WTC11 (cell line): ENCODE results near the gene GBF1. TPM values are rescaled to one million over a fixed set of nuclear protein-coding genes. Genes with fewer than 3 reads are reported as not detected.

ENCODE experiments used
- ATAC-seq: fragments of 200-7000 bp; cut with Tn5 transposase; 2 replicates; pipeline ENCODE4 v1.10.0; 2021; ENCODE audit warnings: mild to moderate bottlenecking, moderate library complexity
- CTCF ChIA-PET: fragments of 300-600 bp; sonication (Branson Sonifier 250); formaldehyde crosslinking; loops from one replicate; lab custom pipeline; 2021; ENCODE audit warnings: antibody characterized with exemption; lab: Charles Lee
- POLR2A ChIA-PET: fragments of 350-600 bp; sonication (Branson Sonifier 250); formaldehyde crosslinking; loops from one replicate; lab custom pipeline; 2021; ENCODE audit warnings: antibody characterized with exemption; lab: Charles Lee
- DNase-seq: peaks from one replicate; pipeline ENCODE4 v3.0.0; 2021; ENCODE audit warnings: low spot score
- H3K27ac Mint-ChIP-seq: 2 replicates; pipeline ENCODE4 v1.8.0; 2021; ENCODE audit warnings: mixed read lengths
- H3K27me3 Mint-ChIP-seq: 2 replicates; pipeline ENCODE4 v1.8.0; 2021; ENCODE audit warnings: low read depth, mild to moderate bottlenecking, moderate library complexity, mixed read lengths
- H3K36me3 Mint-ChIP-seq: 2 replicates; pipeline ENCODE4 v1.8.0; 2021; ENCODE audit warnings: mixed read lengths
- H3K4me1 Mint-ChIP-seq: 2 replicates; pipeline ENCODE4 v1.8.0; 2022; ENCODE audit warnings: mixed read lengths
- H3K4me3 Mint-ChIP-seq: 2 replicates; pipeline ENCODE4 v1.8.0; 2021; ENCODE audit warnings: mild to moderate bottlenecking, moderate library complexity, mixed read lengths
- H3K9me3 Mint-ChIP-seq: 2 replicates; pipeline ENCODE4 v1.8.0; 2021; ENCODE audit warnings: mixed read lengths
- GRHL2 ChIP-seq: fragments of 250-450 bp; sonication (Bioruptor Pico); IDR thresholded peaks from 2 replicates; pipeline ENCODE4 v1.8.0; 2022; ENCODE audit warnings: mild to moderate bottlenecking, moderate library complexity; ENCODE audit not compliant: insufficient replicate concordance, severe bottlenecking
- HMGA2 ChIP-seq: fragments of 250-450 bp; sonication (Bioruptor Pico); IDR thresholded peaks from 2 replicates; pipeline ENCODE4 v1.4.0; 2021; ENCODE audit warnings: mild to moderate bottlenecking, moderate library complexity
- IRF1 ChIP-seq: sonication (generic); formaldehyde crosslinking; IDR thresholded peaks from 2 replicates; pipeline ENCODE4 v1.8.0; 2023; ENCODE audit warnings: missing genetic modification reagents
- JAZF1 ChIP-seq: fragments of 250-450 bp; sonication (Bioruptor Pico); IDR thresholded peaks from 2 replicates; pipeline ENCODE4 v1.9.0; 2021; ENCODE audit warnings: moderate library complexity, mild to moderate bottlenecking, inconsistent platforms
- JUN ChIP-seq: sonication (generic); formaldehyde crosslinking; IDR thresholded peaks from 2 replicates; pipeline ENCODE4 v1.8.0; 2023; ENCODE audit warnings: mild to moderate bottlenecking, missing genetic modification reagents
- KAT7 ChIP-seq: sonication (generic); formaldehyde crosslinking; IDR thresholded peaks from 2 replicates; pipeline ENCODE4 v1.8.1; 2023; ENCODE audit warnings: missing genetic modification reagents, mild to moderate bottlenecking, borderline replicate concordance
- MYBL2 ChIP-seq: sonication (generic); formaldehyde crosslinking; IDR thresholded peaks from 2 replicates; pipeline ENCODE4 v1.8.1; 2023; ENCODE audit warnings: mild to moderate bottlenecking, moderate library complexity, missing genetic modification reagents
- NR2C2 ChIP-seq: sonication (generic); formaldehyde crosslinking; IDR thresholded peaks from 2 replicates; pipeline ENCODE4 v1.8.0; 2022; ENCODE audit warnings: mild to moderate bottlenecking, missing genetic modification reagents
- NR3C1 ChIP-seq: sonication (generic); formaldehyde crosslinking; conservative IDR thresholded peaks from 2 replicates; pipeline ENCODE4 v1.8.1; 2023; ENCODE audit warnings: low read depth, mild to moderate bottlenecking, missing genetic modification reagents
- PREB ChIP-seq: sonication (generic); formaldehyde crosslinking; IDR thresholded peaks from 2 replicates; pipeline ENCODE4 v1.8.1; 2022; ENCODE audit warnings: mild to moderate bottlenecking, missing genetic modification reagents, moderate library complexity, borderline replicate concordance
- RORB ChIP-seq: fragments of 250-450 bp; sonication (Bioruptor Pico); IDR thresholded peaks from 2 replicates; pipeline ENCODE4 v1.9.0; 2021; ENCODE audit warnings: mild to moderate bottlenecking
- STAT6 ChIP-seq: sonication (generic); formaldehyde crosslinking; conservative IDR thresholded peaks from 2 replicates; pipeline ENCODE4 v1.8.1; 2023; ENCODE audit warnings: mild to moderate bottlenecking, low read depth, missing genetic modification reagents, moderate library complexity
- TP53 ChIP-seq: sonication (generic); formaldehyde crosslinking; IDR thresholded peaks from 2 replicates; pipeline ENCODE4 v1.8.1; 2023; ENCODE audit warnings: mild to moderate bottlenecking, missing genetic modification reagents
- ZBTB43 ChIP-seq: sonication (generic); formaldehyde crosslinking; IDR thresholded peaks from 2 replicates; pipeline ENCODE4 v1.8.1; 2023; ENCODE audit warnings: mild to moderate bottlenecking, missing genetic modification reagents
- ZNF232 ChIP-seq: sonication (generic); formaldehyde crosslinking; IDR thresholded peaks from 2 replicates; pipeline ENCODE4 v1.8.0; 2022; ENCODE audit warnings: mild to moderate bottlenecking, missing genetic modification reagents
- ZNF317 ChIP-seq: sonication (generic); formaldehyde crosslinking; IDR thresholded peaks from 2 replicates; pipeline ENCODE4 v1.8.1; 2023; ENCODE audit warnings: low read depth, mild to moderate bottlenecking, moderate library complexity, missing genetic modification reagents, borderline replicate concordance
- ZNF532 ChIP-seq: fragments of 250-450 bp; sonication (Bioruptor Pico); IDR thresholded peaks from 2 replicates; pipeline ENCODE4 v1.9.0; 2021; ENCODE audit warnings: mild to moderate bottlenecking, borderline replicate concordance
- total RNA-seq: library from RNA; stranded (reverse); gene quantifications from 3 replicates; pipeline ENCODE4 v1.2.3, GENCODE V29; 2021

The GBF1 gene
- total RNA-seq, 1 experiment from 2014 or later = 32.4 TPM

GRCh38 chr10:102285133-102285532 lies 39.8 kb downstream of the GBF1 start:
- Mint-ChIP-seq H3K9me3 (no peaks in the 10 kb centered on the region), H3K36me3 (no peaks in the 10 kb centered on the region), H3K4me1 (no peaks in the 10 kb centered on the region), H3K27ac (no peak overlapping the region), H3K4me3 (no peak overlapping the region), H3K27me3 (no peaks in the 10 kb centered on the region)
- TF ChIP-seq HMGA2 (CRISPR knock-in tag) (no peak), KAT7 (CRISPR knock-in tag) (no peak), NR3C1 (CRISPR knock-in tag) (no peak), JUN (CRISPR knock-in tag) (no peak), NR2C2 (no peak), RORB (CRISPR knock-in tag) (no peak), JAZF1 (CRISPR knock-in tag) (no peak), TP53 (CRISPR knock-in tag) (no peak), IRF1 (no peak), ZNF317 (CRISPR knock-in tag) (no peak), ZNF532 (CRISPR knock-in tag) (no peak), ZNF232 (CRISPR knock-in tag) (no peak), STAT6 (CRISPR knock-in tag) (no peak), ZBTB43 (no peak), MYBL2 (CRISPR knock-in tag) (no peak)
- ChIA-PET POLR2A (no interaction called here), CTCF (interaction anchor here (0.9 kb wide), 1 partner anchor 299 kb away, joined by 3 read pairs; no protein-coding TSS in a partner anchor)
- no peak for ATAC-seq
- no peak for DNase-seq

GRCh38 chr10:102286216-102286615 lies 40.9 kb downstream of the GBF1 start:
- no peak for DNase-seq
- no peaks in the 10 kb centered on the region for H3K4me1 Mint-ChIP-seq
- H3K36me3 Mint-ChIP-seq = no peaks in the 10 kb centered on the region
- no peak overlapping the region for H3K4me3 Mint-ChIP-seq
- H3K27ac Mint-ChIP-seq = no peak overlapping the region
- TF ChIP-seq GRHL2 = no peak
- TF ChIP-seq PREB (CRISPR knock-in tag) = no peak
- ChIA-PET POLR2A (no interaction called here), CTCF (interaction anchor here (1.4 kb wide), 1 partner anchor 298 kb away, joined by 4 read pairs; no protein-coding TSS in a partner anchor)
- no peak for ATAC-seq
- H3K27me3 Mint-ChIP-seq = no peaks in the 10 kb centered on the region
- no peaks in the 10 kb centered on the region for H3K9me3 Mint-ChIP-seq
